Natural killer cell (primary cell): ENCODE results near the gene GSG1L. TPM values are rescaled to one million over a fixed set of nuclear protein-coding genes. Genes with fewer than 3 reads are reported as not detected.

Source experiments
- ATAC-seq, 3 donors: fragments of 150-1000 bp in 2 of 3; fragments of 200-7000 bp in 1 of 3; cut with Tn5 transposase; 1 replicate in 1 of 3; 2 replicates in 2 of 3; pipeline ENCODE4 v1.10.0; 2021; ENCODE audit warnings: mild to moderate bottlenecking in 2 of 3, moderate library complexity in 2 of 3
- DNase-seq, 2 donors: peaks; one replicate each; pipeline versions ENCODE4 v3.0.0 to v3.0.0-alpha.2; 2013 to 2021; ENCODE audit warnings: mixed read lengths in 1 of 2
- H3K27ac ChIP-seq: one replicate; pipeline ENCODE4 v1.5.1; 2013; ENCODE audit warnings: mild to moderate bottlenecking, low read length
- H3K27me3 ChIP-seq: one replicate; pipeline ENCODE4 v1.6.1; 2013; ENCODE audit warnings: low read length; ENCODE audit not compliant: control insufficient read depth, insufficient read depth
- H3K36me3 ChIP-seq: one replicate; pipeline ENCODE4 v1.6.1; 2013; ENCODE audit warnings: low read length; ENCODE audit not compliant: control insufficient read depth, insufficient read depth
- H3K4me1 ChIP-seq: one replicate; pipeline ENCODE4 v1.6.1; 2013; ENCODE audit warnings: low read length; ENCODE audit not compliant: control insufficient read depth, insufficient read depth
- H3K4me3 ChIP-seq: one replicate; pipeline ENCODE4 v1.5.1; 2013; ENCODE audit warnings: low read length
- H3K9me3 ChIP-seq: one replicate; pipeline ENCODE4 v1.6.1; 2013; ENCODE audit warnings: low read length; ENCODE audit not compliant: control insufficient read depth, insufficient read depth
- H3K27ac Mint-ChIP-seq, 2 donors: one replicate each; pipeline ENCODE4 v1.8.0; 2022; ENCODE audit warnings: mild to moderate bottlenecking in 2 of 2, mixed read lengths in 2 of 2, moderate library complexity in 1 of 2
- H3K27me3 Mint-ChIP-seq, 2 donors: one replicate each; pipeline ENCODE4 v1.8.0; 2022; ENCODE audit warnings: low read depth in 2 of 2, mixed read lengths in 2 of 2
- H3K36me3 Mint-ChIP-seq: one replicate; pipeline ENCODE4 v1.8.0; 2022; ENCODE audit warnings: mixed read lengths
- H3K4me1 Mint-ChIP-seq, 2 donors: one replicate each; pipeline ENCODE4 v1.8.0; 2022; ENCODE audit warnings: mixed read lengths in 2 of 2
- H3K4me3 Mint-ChIP-seq: one replicate; pipeline ENCODE4 v1.8.0; 2022; ENCODE audit warnings: mild to moderate bottlenecking, moderate library complexity, mixed read lengths
- H3K9me3 Mint-ChIP-seq, 2 donors: one replicate each; pipeline ENCODE4 v1.8.0; 2022; ENCODE audit warnings: mixed read lengths in 2 of 2
- CTCF ChIP-seq: fragments of 200-600 bp; IDR thresholded peaks from one replicate; pipeline ENCODE4 v1.8.0; 2022; ENCODE audit warnings: antibody characterized with exemption
- WGBS: methylation state at CpG from one replicate; pipeline ENCODE4 v1.1.7; 2013; ENCODE audit warnings: missing lambda C conversion rate; ENCODE audit not compliant: insufficient coverage; 5-methylcytosine and 5-hydroxymethylcytosine counted together
- intact Hi-C: fragments of 100-400 bp; cut with micrococcal nuclease; formaldehyde crosslinking; loops from one replicate; pipeline ENCODE4 v1.14.2; 2022
- total RNA-seq, 4 donors: library from RNA; stranded (reverse); fragments of 120-200 nt in 1 of 4; gene quantifications; one replicate each; pipeline versions ENCODE4 v1.2.3 to v1.2.4, GENCODE V29; 2013 to 2022

Gene GSG1L
- total RNA-seq, 3 donors from 2014 or later (not counting 1 experiment from before 2014, with no cell fraction given), result 0.25 TPM; not detected in 2

GRCh38 chr16:28058839-28059589, 4.5 kb downstream of the GSG1L start:
- H3K36me3 Mint-ChIP-seq, result no peaks in the 10 kb centered on the region
- H3K4me1 ChIP-seq, result no peaks in the 10 kb centered on the region
- intact Hi-C loops, result no loop called here
- WGBS, result 58% methylated on average over 17 of the region's 18 CpGs
- H3K36me3 ChIP-seq, result no peaks in the 10 kb centered on the region
- peaks cover 41 to 44% of the 10 kb centered on the region in 2 donors for H3K27me3 Mint-ChIP-seq
- DNase-seq (no peak), ATAC-seq (no peak)
- H3K4me3 Mint-ChIP-seq, result no peak overlapping the region
- no peaks in the 10 kb centered on the region for H3K4me1 Mint-ChIP-seq
- H3K9me3 Mint-ChIP-seq, result no peaks in the 10 kb centered on the region
- peaks cover 3% of the 10 kb centered on the region for H3K27me3 ChIP-seq
- no peaks in the 10 kb centered on the region for H3K9me3 ChIP-seq
- H3K27ac ChIP-seq, result no peak overlapping the region
- no peak for TF ChIP-seq CTCF
- no peak overlapping the region for H3K4me3 ChIP-seq
- no peak overlapping the region for H3K27ac Mint-ChIP-seq

- Histone ChIP-seq H3K4me3 (no peak overlapping the region), H3K27me3 (peaks cover 3% of the 10 kb centered on the region), H3K9me3 (no peaks in the 10 kb centered on the region), H3K4me1 (no peaks in the 10 kb centered on the region), H3K36me3 (no peaks in the 10 kb centered on the region), H3K27ac (no peak overlapping the region)
- ATAC-seq, result no peak
- Mint-ChIP-seq H3K27ac (no peak overlapping the region), H3K9me3 (no peaks in the 10 kb centered on the region), H3K36me3 (no peaks in the 10 kb centered on the region), H3K4me1 (no peaks in the 10 kb centered on the region), H3K4me3 (no peak overlapping the region), H3K27me3 (peaks cover 44 to 47% of the 10 kb centered on the region in 2 donors)
- no peak for TF ChIP-seq CTCF
- 79% methylated on average over 8 of the region's 8 CpGs for WGBS
- intact Hi-C loops, result no loop called here
- DNase-seq, result no peak
Measured at GRCh38 chr16:28057949-28058348, 5.6 kb downstream of the GSG1L start.

- H3K36me3 Mint-ChIP-seq, result peaks cover 5% of the 10 kb centered on the region
- Histone ChIP-seq H3K4me3 (no peak overlapping the region), H3K27me3 (no peaks in the 10 kb centered on the region), H3K9me3 (no peaks in the 10 kb centered on the region), H3K27ac (no peak overlapping the region), H3K36me3 (no peaks in the 10 kb centered on the region), H3K4me1 (no peaks in the 10 kb centered on the region)
- no peak overlapping the region for H3K27ac Mint-ChIP-seq
- peaks cover 22% of the 10 kb centered on the region in 2 donors for H3K27me3 Mint-ChIP-seq
- WGBS, result 30% methylated on average over 15 of the region's 15 CpGs
- no peak overlapping the region for H3K4me3 Mint-ChIP-seq
- intact Hi-C loops, result no loop called here
- H3K9me3 Mint-ChIP-seq, result peaks cover 0 to 4% of the 10 kb centered on the region in 2 donors
- ATAC-seq, result no peak
- H3K4me1 Mint-ChIP-seq, result no peaks in the 10 kb centered on the region
- no peak for TF ChIP-seq CTCF
- DNase-seq, result no peak
Measured at GRCh38 chr16:28053461-28053860, 10.1 kb downstream of the GSG1L start.
